ENCODE data around the gene CHMP5. TPM values are rescaled to one million over a fixed set of nuclear protein-coding genes. Genes with fewer than 3 reads are reported as not detected.

CHMP5 gene
- total RNA-seq, result 65.7 and 66.4 TPM in 2 replicates

DNA sequence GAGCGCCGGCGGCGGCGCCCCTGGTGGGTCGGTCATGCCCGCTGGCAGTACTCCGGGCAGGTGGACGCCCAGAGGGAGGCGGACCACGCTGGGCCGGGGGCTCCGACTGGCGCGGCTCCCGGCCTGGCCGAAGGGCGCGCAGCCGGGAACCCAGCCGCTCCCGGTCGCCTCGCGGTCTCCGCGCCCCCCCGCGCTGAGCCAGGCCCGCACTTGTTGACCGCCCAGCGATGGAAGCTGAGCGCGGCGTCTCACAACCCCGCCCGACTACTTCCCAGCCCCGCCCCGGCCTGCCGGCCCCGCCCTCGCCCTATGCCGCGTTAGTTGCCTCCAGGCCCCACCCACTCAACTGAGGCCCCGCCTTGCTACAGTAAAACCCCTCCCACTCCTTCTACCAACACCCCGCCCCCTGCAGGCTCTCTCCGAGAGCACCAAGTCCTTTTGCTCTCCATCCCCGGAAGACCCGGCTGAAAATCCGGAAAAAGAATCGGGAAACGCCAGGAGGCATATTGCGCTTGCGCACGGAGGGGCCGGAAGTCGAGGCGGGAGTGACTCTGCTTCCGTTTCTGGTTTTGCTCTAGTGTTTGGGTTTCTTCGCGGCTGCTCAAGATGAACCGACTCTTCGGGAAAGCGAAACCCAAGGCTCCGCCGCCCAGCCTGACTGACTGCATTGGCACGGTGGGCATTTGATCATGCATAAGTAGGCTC, at the start of gene CHMP5, which contains the start of gene BAG1:
TSS of gene CHMP5 (plus strand) at position 577 of the 705 bp plus-strand sequence. CDS start at position 607, 30 bp downstream.
TSS of gene BAG1 (minus strand) at position 236 of the 705 bp plus-strand sequence.

GRCh38 chr9:33239921-33240320, 24.9 kb upstream of the CHMP5 start, which contains the start of gene SPINK4:
SPINK4 (plus strand) TSS chr9:33240167; CDS start chr9:33240209, 42 bp downstream.

GRCh38 chr9:33290247-33291030, 25.6 kb downstream of the CHMP5 start, which contains the start of gene NFX1:
NFX1 (plus strand) TSS chr9:33290516; CDS start chr9:33290573, 57 bp downstream.

Other genes starting within 250 kb of the CHMP5 start
- 74.7 and 82.6 TPM in 2 replicates for gene DNAJA1, start 239.8 kb upstream of the CHMP5 start, total RNA-seq
- 11.6 and 15.7 TPM in 2 replicates for gene SMU1, start 188.4 kb upstream of the CHMP5 start, total RNA-seq
- gene B4GALT1, start 97.7 kb upstream of the CHMP5 start, total RNA-seq, result 95.2 and 118 TPM in 2 replicates
- gene SPINK4, start 24.9 kb upstream of the CHMP5 start, total RNA-seq, result not detected in 2 replicates
- gene BAG1, start 341 bp upstream of the CHMP5 start, total RNA-seq, result 17.0 and 26.4 TPM in 2 replicates
- 14.7 and 16.9 TPM in 2 replicates for gene NFX1, start 25.5 kb downstream of the CHMP5 start, total RNA-seq
- not detected in 2 replicates for gene AQP7, start 137.5 kb downstream of the CHMP5 start, total RNA-seq
- 5.4 and 34.3 TPM in 2 replicates for gene AQP3, start 182.5 kb downstream of the CHMP5 start, total RNA-seq
- 17.2 and 28.6 TPM in 2 replicates for gene NOL6, start 208.9 kb downstream of the CHMP5 start, total RNA-seq